SK-N-MC (cell line): ENCODE measurements around the gene RIN3.
"Not testable (repeated sequence)": the region's sequence is repeated elsewhere in the genome, so short reads cannot be mapped to it uniquely, and the experiment has no call there.

ENCODE experiments used
- EZH2 ChIP-seq: fragments of 200-600 bp; sonication (generic); IDR thresholded peaks from one replicate; pipeline ENCODE4 v1.6.1; 2017; ENCODE audit warnings: antibody characterized with exemption
- FOXP2 ChIP-seq: optimal IDR thresholded peaks from 2 replicates; pipeline ENCODE3; 2011; ENCODE audit warnings: mild to moderate bottlenecking, moderate library complexity; ENCODE audit not compliant: insufficient read depth; ENCODE audit errors: extremely low read length, control extremely low read depth
- POLR2AphosphoS5 ChIP-seq: IDR thresholded peaks from 2 replicates; pipeline ENCODE4 v1.6.1; 2012; ENCODE audit warnings: mild to moderate bottlenecking, low read depth, low read length, borderline replicate concordance

- not testable (repeated sequence) for TF ChIP-seq EZH2, FOXP2, POLR2AphosphoS5
Measured at GRCh38 chr14:92714739-92715307, 201.2 kb downstream of the RIN3 start.
